ENCODE data around the gene COX4I1.

The COX4I1 gene

GRCh38 chr16:85763616-85764015, 35.9 kb upstream of the COX4I1 start:
- H3K79me2 ChIP-seq (ENCODE audit: control insufficient read depth, insufficient read depth, low read length, poor library complexity), result no peaks in the 10 kb centered on the region
- no peak overlapping the region for H3K4me3 ChIP-seq (ENCODE audit: low read depth, low read length)
- no peak overlapping the region for H4K8ac ChIP-seq (ENCODE audit: low read depth, low read length)
- H3K4ac ChIP-seq (ENCODE audit: low read depth, low read length), result no peak overlapping the region
- no peak for DNase-seq
- H2BK12ac ChIP-seq (ENCODE audit: low read length), result no peak overlapping the region
- WGBS (ENCODE audit: extremely low coverage, insufficient coverage, insufficient read length), result no CpG with 5 or more reads among the region's 2 CpGs
- H4K91ac ChIP-seq (ENCODE audit: low read depth, low read length), result no peak overlapping the region
- H3K79me1 ChIP-seq (ENCODE audit: low read length), result no peaks in the 10 kb centered on the region
- H2BK120ac ChIP-seq (ENCODE audit: insufficient read depth, low read length, poor library complexity), result no peak overlapping the region
- H2AK5ac ChIP-seq (ENCODE audit: low read length), result no peak overlapping the region
- H4K12ac ChIP-seq (ENCODE audit: low read depth, low read length), result no peak overlapping the region
- no peak overlapping the region for H3K27ac ChIP-seq (ENCODE audit: low read depth, low read length)
- no peaks in the 10 kb centered on the region for H3K27me3 ChIP-seq (ENCODE audit: insufficient read depth, low read length)
- no peak overlapping the region for H2AFZ ChIP-seq (ENCODE audit: insufficient read depth, low read length, poor library complexity)
- no peaks in the 10 kb centered on the region for H3K4me1 ChIP-seq (ENCODE audit: control insufficient read depth in 1 of 2, insufficient read depth in 2 of 2, low read length in 2 of 2)
- no peaks in the 10 kb centered on the region for H3K36me3 ChIP-seq (ENCODE audit: control insufficient read depth in 1 of 2, insufficient read depth in 2 of 2, low read length in 2 of 2)
- no peak overlapping the region for H3K4me2 ChIP-seq (ENCODE audit: low read length)
- no peak overlapping the region for H2BK5ac ChIP-seq (ENCODE audit: low read depth, low read length, poor library complexity)
- H3K14ac ChIP-seq (ENCODE audit: low read length), result no peak overlapping the region
- no peaks in the 10 kb centered on the region for H3K9me3 ChIP-seq (ENCODE audit: insufficient read depth, low read depth, low read length)
- H3K18ac ChIP-seq (ENCODE audit: low read length), result no peak overlapping the region
- H3K9ac ChIP-seq (ENCODE audit: low read length), result no peak overlapping the region
- no peak overlapping the region for H3K23ac ChIP-seq (ENCODE audit: low read length)

GRCh38 chr16:85765211-85765610, 34.3 kb upstream of the COX4I1 start:
- Histone ChIP-seq H2BK12ac (ENCODE audit: low read length) (no peak overlapping the region), H3K79me1 (ENCODE audit: low read length) (no peaks in the 10 kb centered on the region), H3K27me3 (ENCODE audit: insufficient read depth, low read length) (no peaks in the 10 kb centered on the region), H2BK120ac (ENCODE audit: insufficient read depth, low read length, poor library complexity) (no peak overlapping the region), H3K4me2 (ENCODE audit: low read length) (no peak overlapping the region), H3K23ac (ENCODE audit: low read length) (no peak overlapping the region), H3K14ac (ENCODE audit: low read length) (no peak overlapping the region), H2AK5ac (ENCODE audit: low read length) (no peak overlapping the region), H3K9ac (ENCODE audit: low read length) (no peak overlapping the region), H3K27ac (ENCODE audit: low read depth, low read length) (no peak overlapping the region), H3K18ac (ENCODE audit: low read length) (no peak overlapping the region), H3K79me2 (ENCODE audit: control insufficient read depth, insufficient read depth, low read length, poor library complexity) (no peaks in the 10 kb centered on the region), H3K4me1 (ENCODE audit: control insufficient read depth in 1 of 2, insufficient read depth in 2 of 2, low read length in 2 of 2) (no peaks in the 10 kb centered on the region), H3K4ac (ENCODE audit: low read depth, low read length) (no peak overlapping the region), H3K9me3 (ENCODE audit: insufficient read depth, low read depth, low read length) (no peaks in the 10 kb centered on the region), H3K36me3 (ENCODE audit: control insufficient read depth in 1 of 2, insufficient read depth in 2 of 2, low read length in 2 of 2) (no peaks in the 10 kb centered on the region), H4K12ac (ENCODE audit: low read depth, low read length) (no peak overlapping the region), H2BK5ac (ENCODE audit: low read depth, low read length, poor library complexity) (no peak overlapping the region), H4K8ac (ENCODE audit: low read depth, low read length) (no peak overlapping the region), H3K4me3 (ENCODE audit: low read depth, low read length) (no peak overlapping the region), H4K91ac (ENCODE audit: low read depth, low read length) (no peak overlapping the region), H2AFZ (ENCODE audit: insufficient read depth, low read length, poor library complexity) (no peak overlapping the region)
- no peak for DNase-seq
- WGBS (ENCODE audit: extremely low coverage, insufficient coverage, insufficient read length), result no CpG with 5 or more reads among the region's 8 CpGs

GRCh38 chr16:85765767-85766166, 33.7 kb upstream of the COX4I1 start:
- DNase-seq, result no peak
- no peak overlapping the region for H3K14ac ChIP-seq (ENCODE audit: low read length)
- peaks cover 0 to 2% of the 10 kb centered on the region in 2 experiments for H3K36me3 ChIP-seq (ENCODE audit: control insufficient read depth in 1 of 2, insufficient read depth in 2 of 2, low read length in 2 of 2)
- no peak overlapping the region for H3K4ac ChIP-seq (ENCODE audit: low read depth, low read length)
- H4K91ac ChIP-seq (ENCODE audit: low read depth, low read length), result no peak overlapping the region
- no peak overlapping the region for H3K18ac ChIP-seq (ENCODE audit: low read length)
- H4K12ac ChIP-seq (ENCODE audit: low read depth, low read length), result no peak overlapping the region
- H3K79me2 ChIP-seq (ENCODE audit: control insufficient read depth, insufficient read depth, low read length, poor library complexity), result no peaks in the 10 kb centered on the region
- H2AFZ ChIP-seq (ENCODE audit: insufficient read depth, low read length, poor library complexity), result no peak overlapping the region
- H2BK5ac ChIP-seq (ENCODE audit: low read depth, low read length, poor library complexity), result no peak overlapping the region
- H3K9me3 ChIP-seq (ENCODE audit: insufficient read depth, low read depth, low read length), result no peaks in the 10 kb centered on the region
- no peak overlapping the region for H3K27ac ChIP-seq (ENCODE audit: low read depth, low read length)
- H4K8ac ChIP-seq (ENCODE audit: low read depth, low read length), result no peak overlapping the region
- H2AK5ac ChIP-seq (ENCODE audit: low read length), result no peak overlapping the region
- H3K4me1 ChIP-seq (ENCODE audit: control insufficient read depth in 1 of 2, insufficient read depth in 2 of 2, low read length in 2 of 2), result no peaks in the 10 kb centered on the region
- no peak overlapping the region for H2BK12ac ChIP-seq (ENCODE audit: low read length)
- no peak overlapping the region for H3K23ac ChIP-seq (ENCODE audit: low read length)
- no peaks in the 10 kb centered on the region for H3K27me3 ChIP-seq (ENCODE audit: insufficient read depth, low read length)
- H3K79me1 ChIP-seq (ENCODE audit: low read length), result no peaks in the 10 kb centered on the region
- H3K9ac ChIP-seq (ENCODE audit: low read length), result no peak overlapping the region
- no peak overlapping the region for H3K4me2 ChIP-seq (ENCODE audit: low read length)
- H2BK120ac ChIP-seq (ENCODE audit: insufficient read depth, low read length, poor library complexity), result no peak overlapping the region
- H3K4me3 ChIP-seq (ENCODE audit: low read depth, low read length), result no peak overlapping the region
- no CpG with 5 or more reads among the region's 8 CpGs for WGBS (ENCODE audit: extremely low coverage, insufficient coverage, insufficient read length)

GRCh38 chr16:85767531-85767930, 32.0 kb upstream of the COX4I1 start:
- Histone ChIP-seq H2AFZ (ENCODE audit: insufficient read depth, low read length, poor library complexity) (no peak overlapping the region), H2BK120ac (ENCODE audit: insufficient read depth, low read length, poor library complexity) (no peak overlapping the region), H3K4me2 (ENCODE audit: low read length) (no peak overlapping the region), H4K8ac (ENCODE audit: low read depth, low read length) (no peak overlapping the region), H3K27me3 (ENCODE audit: insufficient read depth, low read length) (no peaks in the 10 kb centered on the region), H2BK5ac (ENCODE audit: low read depth, low read length, poor library complexity) (no peak overlapping the region), H3K23ac (ENCODE audit: low read length) (no peak overlapping the region), H3K4ac (ENCODE audit: low read depth, low read length) (no peak overlapping the region), H4K12ac (ENCODE audit: low read depth, low read length) (no peak overlapping the region), H4K91ac (ENCODE audit: low read depth, low read length) (no peak overlapping the region), H2BK12ac (ENCODE audit: low read length) (no peak overlapping the region), H3K9ac (ENCODE audit: low read length) (no peak overlapping the region), H2AK5ac (ENCODE audit: low read length) (no peak overlapping the region), H3K14ac (ENCODE audit: low read length) (no peak overlapping the region), H3K79me1 (ENCODE audit: low read length) (no peaks in the 10 kb centered on the region), H3K4me3 (ENCODE audit: low read depth, low read length) (no peak overlapping the region), H3K27ac (ENCODE audit: low read depth, low read length) (no peak overlapping the region), H3K79me2 (ENCODE audit: control insufficient read depth, insufficient read depth, low read length, poor library complexity) (no peaks in the 10 kb centered on the region), H3K36me3 (ENCODE audit: control insufficient read depth in 1 of 2, insufficient read depth in 2 of 2, low read length in 2 of 2) (peaks cover 0 to 2% of the 10 kb centered on the region in 2 experiments), H3K18ac (ENCODE audit: low read length) (no peak overlapping the region), H3K4me1 (ENCODE audit: control insufficient read depth in 1 of 2, insufficient read depth in 2 of 2, low read length in 2 of 2) (no peaks in the 10 kb centered on the region), H3K9me3 (ENCODE audit: insufficient read depth, low read depth, low read length) (no peaks in the 10 kb centered on the region)
- peak; percentile 48 to 58 for DNase-seq
- no CpG with 5 or more reads among the region's 8 CpGs for WGBS (ENCODE audit: extremely low coverage, insufficient coverage, insufficient read length)
